Spleen (tissue), 11 donors: ENCODE measurements around the gene RNF44. TPM values are rescaled to one million over a fixed set of nuclear protein-coding genes. Genes with fewer than 3 reads are reported as not detected.
A peak's percentile ranks its signal among the peaks of the same experiment; 100 is the strongest.

Source experiments
- DNase-seq: peaks from one replicate; pipeline ENCODE4 v3.0.0-alpha.2; 2020
- H3K27ac ChIP-seq, 8 donors: fragments of 200-600 bp; sonication (generic) in 7 of 8; 1 replicate in 4 of 8; 2 replicates in 4 of 8; pipeline versions ENCODE4 v1.5.0 to v1.8.0; 2016 to 2021; ENCODE audit warnings: inconsistent platforms in 4 of 8, mild to moderate bottlenecking in 4 of 8, moderate library complexity in 1 of 8
- H3K27me3 ChIP-seq, 7 donors: fragments of 200-600 bp; sonication (generic) in 6 of 7; replicated peaks in 1 of 7; 1 replicate in 4 of 7; 2 replicates in 3 of 7; pipeline versions ENCODE4 v1.5.0 to v1.8.0; 2016 to 2021; ENCODE audit warnings: inconsistent platforms in 3 of 7, mild to moderate bottlenecking in 1 of 7
- H3K36me3 ChIP-seq, 6 donors: fragments of 200-600 bp; sonication (generic) in 5 of 6; 1 replicate in 4 of 6; 2 replicates in 2 of 6; pipeline versions ENCODE4 v1.5.0 to v1.8.0; 2016 to 2021; ENCODE audit warnings: inconsistent platforms in 2 of 6
- H3K4me1 ChIP-seq, 6 donors: fragments of 200-600 bp; sonication (generic) in 5 of 6; 1 replicate in 3 of 6; 2 replicates in 3 of 6; pipeline versions ENCODE4 v1.5.0 to v1.8.0; 2016 to 2021; ENCODE audit warnings: inconsistent platforms in 3 of 6
- H3K4me3 ChIP-seq, 8 donors: fragments of 200-600 bp; sonication (generic) in 7 of 8; 1 replicate in 4 of 8; 2 replicates in 4 of 8; pipeline versions ENCODE4 v1.5.0 to v1.8.0; 2016 to 2021; ENCODE audit warnings: inconsistent platforms in 4 of 8, mild to moderate bottlenecking in 4 of 8, moderate library complexity in 2 of 8
- H3K9me3 ChIP-seq, 8 donors: fragments of 200-600 bp; sonication (generic) in 7 of 8; 1 replicate in 4 of 8; 2 replicates in 4 of 8; pipeline versions ENCODE4 v1.5.0 to v1.8.0; 2016 to 2021; ENCODE audit warnings: inconsistent platforms in 4 of 8
- POLR2A ChIP-seq, 3 donors: fragments of 450-650 bp; IDR thresholded peaks; one replicate each; pipeline ENCODE4 v1.5.1; 2017; ENCODE audit warnings: antibody characterized with exemption in 3 of 3, mild to moderate bottlenecking in 1 of 3
- POLR2AphosphoS5 ChIP-seq, 3 donors: sonication (generic); formaldehyde crosslinking; IDR thresholded peaks; one replicate each; pipeline ENCODE4 v1.5.1; 2017; ENCODE audit warnings: antibody characterized with exemption in 3 of 3
- WGBS, 5 donors: extraction: QIAGEN DNeasy Blood & Tissue Kit in 3 of 5; methylation state at CpG; one replicate each; pipeline versions ENCODE4 v1.1.5 to v1.1.7; 2013 to 2018; 5-methylcytosine and 5-hydroxymethylcytosine counted together
- intact Hi-C: fragments of 100-400 bp; cut with DNase I; formaldehyde crosslinking; loops from one replicate; pipeline ENCODE4 v1.15.0; 2023; ENCODE audit warnings: low total_unique reads
- polyA plus RNA-seq, 3 donors: library from polyadenylated mRNA; stranded (reverse); fragments of 200-250 nt; gene quantifications; one replicate each; pipeline ENCODE4 v1.2.1, GENCODE V29; 2013
- total RNA-seq, 7 donors: library from RNA; depleted of rRNA in 3 of 7; stranded (reverse); fragments of >200 nt in 3 of 7; fragmentation: NEBNext Ultra II Directional in 4 of 7; extraction: Animal tissue kit (Norgen Biotek cat#: 25700) in 4 of 7; gene quantifications; one replicate each; pipeline versions ENCODE4 v1.1.0 to v1.2.1, GENCODE V29; 2016 to 2021
- TF ChIP-seq, protein P1 (sequence below), 11 experiments: fragments of 200-600 bp in 7 of 11; fragments of 450-650 bp in 4 of 11; sonication (generic) in 4 of 11; IDR thresholded peaks in 8 of 11; conservative IDR thresholded peaks in 3 of 11; 1 replicate in 7 of 11; 2 replicates in 4 of 11; pipeline versions ENCODE4 v1.4.0 to v1.8.0; 2016 to 2021; ENCODE audit warnings: antibody characterized with exemption in 11 of 11, inconsistent platforms in 4 of 11, mild to moderate bottlenecking in 1 of 11
- donor health status: healthy with polysubstance abuse.
- donor health status: DM: no; HTN: no; CAD: no; lungs with moderate emphysema.
- donor health status: DM: no; HTN: no; CAD: no.
- donor health status: Bipolar disorder and iron deficiency.
- donor health status: healthy.
- donor health status: DM: no; HTN: no; CAD: no.
- donor health status: DM: yes; HTN: yes; CAD: no.

The RNF44 gene
- total and polyA plus RNA-seq, 10 donors, result 28.0 to 143 (median 103) TPM

DNA sequence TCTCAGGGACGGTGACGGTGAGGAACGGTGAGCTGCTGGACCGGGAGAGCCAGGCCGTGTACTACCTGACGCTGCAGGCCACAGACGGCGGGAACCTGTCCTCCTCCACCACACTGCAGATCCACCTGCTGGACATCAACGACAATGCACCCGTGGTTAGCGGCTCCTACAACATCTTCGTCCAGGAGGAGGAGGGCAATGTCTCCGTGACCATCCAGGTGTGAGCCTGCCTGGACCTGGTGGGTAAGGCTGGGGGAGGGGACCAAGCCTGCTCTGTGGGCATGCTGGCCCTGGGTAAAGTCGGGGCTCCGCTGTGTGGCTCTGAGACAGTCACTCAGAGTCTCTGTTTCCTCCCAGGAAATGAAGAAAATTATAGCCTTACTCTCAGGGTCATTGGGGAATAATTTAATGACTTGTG lies 41.2 kb upstream of the RNF44 start:
- intact Hi-C loops, result no loop called here
- DNase-seq, result no peak
- TF ChIP-seq POLR2AphosphoS5 (IDR thresholded peaks at IDR 0.05), result no peak
- TF ChIP-seq POLR2A (IDR thresholded peaks at IDR 0.05), result no peak
- TF ChIP-seq, protein P1, sequence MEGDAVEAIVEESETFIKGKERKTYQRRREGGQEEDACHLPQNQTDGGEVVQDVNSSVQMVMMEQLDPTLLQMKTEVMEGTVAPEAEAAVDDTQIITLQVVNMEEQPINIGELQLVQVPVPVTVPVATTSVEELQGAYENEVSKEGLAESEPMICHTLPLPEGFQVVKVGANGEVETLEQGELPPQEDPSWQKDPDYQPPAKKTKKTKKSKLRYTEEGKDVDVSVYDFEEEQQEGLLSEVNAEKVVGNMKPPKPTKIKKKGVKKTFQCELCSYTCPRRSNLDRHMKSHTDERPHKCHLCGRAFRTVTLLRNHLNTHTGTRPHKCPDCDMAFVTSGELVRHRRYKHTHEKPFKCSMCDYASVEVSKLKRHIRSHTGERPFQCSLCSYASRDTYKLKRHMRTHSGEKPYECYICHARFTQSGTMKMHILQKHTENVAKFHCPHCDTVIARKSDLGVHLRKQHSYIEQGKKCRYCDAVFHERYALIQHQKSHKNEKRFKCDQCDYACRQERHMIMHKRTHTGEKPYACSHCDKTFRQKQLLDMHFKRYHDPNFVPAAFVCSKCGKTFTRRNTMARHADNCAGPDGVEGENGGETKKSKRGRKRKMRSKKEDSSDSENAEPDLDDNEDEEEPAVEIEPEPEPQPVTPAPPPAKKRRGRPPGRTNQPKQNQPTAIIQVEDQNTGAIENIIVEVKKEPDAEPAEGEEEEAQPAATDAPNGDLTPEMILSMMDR (IDR thresholded peaks at IDR 0.05 in 8 of 11, conservative IDR thresholded peaks at IDR 0.05 in 3 of 11), result peak in 10 of 11 experiments; percentile 11 to 62 (median 44)
- WGBS, 5 donors, result 39 to 45% (median 43%) methylated on average over 11 to 15 of the region's 15 CpGs
- Histone ChIP-seq H3K27me3 (peaks cover 0 to 10% (median 0%) of the 10 kb centered on the region in 7 donors), H3K4me3 (no peak overlapping the region), H3K27ac (no peak overlapping the region), H3K4me1 (peaks cover 0 to 8% (median 2%) of the 10 kb centered on the region in 6 donors), H3K36me3 (no peaks in the 10 kb centered on the region), H3K9me3 (no peaks in the 10 kb centered on the region)

GRCh38 chr5:176577312-176578176 lies 40.3 kb upstream of the RNF44 start:
- Histone ChIP-seq H3K36me3 (no peaks in the 10 kb centered on the region), H3K27ac (no peak overlapping the region), H3K4me3 (no peak overlapping the region), H3K9me3 (no peaks in the 10 kb centered on the region), H3K4me1 (peaks cover 0 to 8% (median 2%) of the 10 kb centered on the region in 6 donors), H3K27me3 (peaks cover 0 to 10% (median 0%) of the 10 kb centered on the region in 7 donors)
- no peak for DNase-seq
- intact Hi-C loops, result no loop called here
- WGBS, 5 donors, result 76 to 85% (median 81%) methylated on average over 25 to 36 of the region's 36 CpGs
- TF ChIP-seq, protein P1 (IDR thresholded peaks at IDR 0.05 in 8 of 11, conservative IDR thresholded peaks at IDR 0.05 in 3 of 11), result no peak
- no peak for TF ChIP-seq POLR2A (IDR thresholded peaks at IDR 0.05)
- no peak for TF ChIP-seq POLR2AphosphoS5 (IDR thresholded peaks at IDR 0.05)

DNA sequence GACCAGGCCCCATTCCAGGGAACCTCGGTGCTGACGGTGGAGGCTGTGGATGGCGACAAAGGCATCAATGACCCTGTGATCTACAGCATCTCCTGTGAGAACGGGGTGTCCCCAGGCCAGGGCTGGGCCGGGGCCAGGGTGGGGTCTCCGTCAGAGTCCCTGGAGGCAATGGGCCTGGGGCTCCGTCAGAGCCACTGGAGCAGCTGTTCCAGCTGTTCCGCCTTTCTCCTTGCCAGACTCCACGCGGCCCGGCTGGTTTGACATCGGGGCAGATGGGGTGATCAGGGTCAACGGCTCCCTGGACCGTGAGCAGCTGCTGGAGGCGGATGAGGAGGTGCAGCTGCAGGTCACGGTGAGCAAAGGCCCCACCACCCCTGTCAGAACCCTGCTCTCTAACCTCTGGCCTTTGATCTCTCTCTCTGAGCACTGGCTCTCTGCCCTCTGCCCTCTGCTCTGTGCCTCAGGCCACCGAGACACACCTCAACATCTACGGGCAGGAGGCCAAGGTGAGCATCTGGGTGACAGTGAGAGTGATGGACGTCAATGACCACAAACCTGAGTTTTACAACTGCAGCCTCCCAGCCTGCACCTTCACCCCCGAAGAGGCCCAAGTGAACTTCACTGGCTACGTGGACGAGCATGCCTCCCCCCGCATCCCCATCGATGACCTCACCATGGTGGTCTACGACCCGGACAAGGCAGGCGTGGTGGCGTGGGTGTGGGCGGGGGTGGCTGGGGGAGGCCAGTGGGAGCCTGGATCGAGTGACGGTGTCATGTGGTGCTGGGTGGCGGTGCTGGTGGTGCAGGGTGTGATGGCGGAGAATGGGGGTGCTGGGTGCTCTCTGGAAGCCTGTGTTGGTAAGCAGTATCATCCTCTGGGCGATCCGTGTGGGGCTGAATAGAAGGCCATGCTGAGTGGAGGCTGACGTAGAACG lies 38.6 kb upstream of the RNF44 start:
- Histone ChIP-seq H3K4me3 (no peak overlapping the region), H3K27me3 (peaks cover 0 to 10% (median 0%) of the 10 kb centered on the region in 7 donors), H3K4me1 (peaks cover 0 to 8% (median 2%) of the 10 kb centered on the region in 6 donors), H3K9me3 (no peaks in the 10 kb centered on the region), H3K27ac (no peak overlapping the region), H3K36me3 (no peaks in the 10 kb centered on the region)
- DNase-seq, result no peak
- WGBS, 5 donors, result 85 to 90% (median 86%) methylated on average over 29 to 37 of the region's 37 CpGs
- TF ChIP-seq POLR2AphosphoS5 (IDR thresholded peaks at IDR 0.05) (no peak), POLR2A (IDR thresholded peaks at IDR 0.05) (no peak)
- TF ChIP-seq, protein P1 (IDR thresholded peaks at IDR 0.05 in 8 of 11, conservative IDR thresholded peaks at IDR 0.05 in 3 of 11), result no peak
- intact Hi-C loops, result no loop called here
